ENCODE results near the gene SEMG1.

GRCh38 chr20:45258259-45258658 lies 51.4 kb downstream of the SEMG1 start:
- TF ChIP-seq CTCF (IDR thresholded peaks at IDR 0.05) (no peak), POLR2AphosphoS5 (IDR thresholded peaks at IDR 0.05) (no peak), EP300 (IDR thresholded peaks at IDR 0.05) (no peak)
